Measurements from ENCODE around the gene SLC39A11.

SLC39A11 gene

DNA sequence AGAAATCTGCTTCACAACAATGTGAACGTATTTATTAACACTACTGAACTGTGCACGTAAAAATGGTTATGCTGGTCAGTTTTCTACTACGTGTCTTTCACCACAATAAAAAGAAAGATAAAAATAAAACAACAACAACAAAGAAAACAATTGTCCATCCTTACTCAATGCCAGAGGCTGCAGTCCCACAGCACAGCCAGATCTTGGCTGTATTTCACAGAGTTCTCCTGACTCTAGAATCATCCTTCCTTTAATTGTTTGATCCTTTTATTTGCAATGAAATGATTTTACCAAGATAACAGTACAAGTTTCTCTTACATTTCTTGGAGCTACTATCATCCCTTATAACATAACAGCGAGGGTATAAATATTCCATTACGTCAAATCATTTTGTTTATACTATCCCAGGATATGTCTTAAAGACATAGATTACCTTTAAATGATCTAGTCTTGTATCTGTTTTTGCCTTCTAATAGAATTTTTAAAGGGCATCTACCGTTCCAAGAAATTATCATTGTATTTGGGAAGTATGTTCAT is 103.3 kb downstream of the SLC39A11 start:
- H3K79me2 ChIP-seq (ENCODE audit: low read length): no peaks in the 10 kb centered on the region

DNA sequence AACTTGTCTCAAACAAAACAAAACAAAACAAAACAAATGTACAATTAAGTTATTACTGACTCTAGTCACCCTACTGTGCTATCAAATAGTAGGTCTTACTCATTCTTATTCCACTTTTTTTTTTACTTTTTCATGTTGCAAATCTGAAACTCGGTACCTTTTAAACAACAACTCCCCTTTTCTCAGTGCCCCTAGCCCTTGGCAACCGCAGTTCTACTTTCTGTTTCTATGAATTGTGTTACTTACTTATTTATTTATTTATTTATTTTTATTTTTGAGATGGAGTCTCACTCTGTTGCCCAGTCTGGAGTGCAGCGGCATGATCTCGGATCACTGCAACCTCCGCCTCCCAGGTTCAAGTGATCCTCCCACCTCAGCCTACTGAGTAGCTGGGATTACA is 104.0 kb downstream of the SLC39A11 start:
- TF ChIP-seq EZH2phosphoT487 (IDR thresholded peaks at IDR 0.05; ENCODE audit: low read depth): no peak
- TF ChIP-seq, protein P1, sequence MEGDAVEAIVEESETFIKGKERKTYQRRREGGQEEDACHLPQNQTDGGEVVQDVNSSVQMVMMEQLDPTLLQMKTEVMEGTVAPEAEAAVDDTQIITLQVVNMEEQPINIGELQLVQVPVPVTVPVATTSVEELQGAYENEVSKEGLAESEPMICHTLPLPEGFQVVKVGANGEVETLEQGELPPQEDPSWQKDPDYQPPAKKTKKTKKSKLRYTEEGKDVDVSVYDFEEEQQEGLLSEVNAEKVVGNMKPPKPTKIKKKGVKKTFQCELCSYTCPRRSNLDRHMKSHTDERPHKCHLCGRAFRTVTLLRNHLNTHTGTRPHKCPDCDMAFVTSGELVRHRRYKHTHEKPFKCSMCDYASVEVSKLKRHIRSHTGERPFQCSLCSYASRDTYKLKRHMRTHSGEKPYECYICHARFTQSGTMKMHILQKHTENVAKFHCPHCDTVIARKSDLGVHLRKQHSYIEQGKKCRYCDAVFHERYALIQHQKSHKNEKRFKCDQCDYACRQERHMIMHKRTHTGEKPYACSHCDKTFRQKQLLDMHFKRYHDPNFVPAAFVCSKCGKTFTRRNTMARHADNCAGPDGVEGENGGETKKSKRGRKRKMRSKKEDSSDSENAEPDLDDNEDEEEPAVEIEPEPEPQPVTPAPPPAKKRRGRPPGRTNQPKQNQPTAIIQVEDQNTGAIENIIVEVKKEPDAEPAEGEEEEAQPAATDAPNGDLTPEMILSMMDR (IDR thresholded peaks at IDR 0.05; ENCODE audit: low read depth, low read length): no peak
- Histone ChIP-seq H3K9ac (ENCODE audit: low read length) (no peak overlapping the region), H3K4me3 (ENCODE audit: low read length) (no peak overlapping the region), H3K4me2 (ENCODE audit: low read length) (no peak overlapping the region), H3K4me1 (ENCODE audit: low read length) (peaks cover 9% of the 10 kb centered on the region), H3K27me3 (ENCODE audit: low read depth, low read length) (no peaks in the 10 kb centered on the region), H3K27ac (ENCODE audit: low read length) (no peak overlapping the region), H3K79me2 (ENCODE audit: low read length) (no peaks in the 10 kb centered on the region), H3K36me3 (replicated peaks; ENCODE audit: low read depth, low read length) (no peaks in the 10 kb centered on the region), H2AFZ (ENCODE audit: low read depth, low read length) (no peak overlapping the region), H4K20me1 (ENCODE audit: insufficient read depth, low read length) (no peaks in the 10 kb centered on the region), H3K9me3 (ENCODE audit: insufficient read depth, low read length) (no peaks in the 10 kb centered on the region)

More for the DNA sequence above, 103.3 kb downstream of the SLC39A11 start:
- Histone ChIP-seq H3K36me3 (replicated peaks; ENCODE audit: low read depth, low read length) (no peaks in the 10 kb centered on the region), H4K20me1 (ENCODE audit: insufficient read depth, low read length) (no peaks in the 10 kb centered on the region), H3K4me3 (ENCODE audit: low read length) (no peak overlapping the region), H3K4me2 (ENCODE audit: low read length) (no peak overlapping the region), H3K27ac (ENCODE audit: low read length) (no peak overlapping the region), H3K27me3 (ENCODE audit: low read depth, low read length) (no peaks in the 10 kb centered on the region), H3K4me1 (ENCODE audit: low read length) (peaks cover 9% of the 10 kb centered on the region), H3K9me3 (ENCODE audit: insufficient read depth, low read length) (no peaks in the 10 kb centered on the region), H2AFZ (ENCODE audit: low read depth, low read length) (no peak overlapping the region), H3K9ac (ENCODE audit: low read length) (no peak overlapping the region)
- no peak for TF ChIP-seq EZH2phosphoT487 (IDR thresholded peaks at IDR 0.05; ENCODE audit: low read depth)
- TF ChIP-seq, protein P1 (IDR thresholded peaks at IDR 0.05; ENCODE audit: low read depth, low read length): no peak

DNA sequence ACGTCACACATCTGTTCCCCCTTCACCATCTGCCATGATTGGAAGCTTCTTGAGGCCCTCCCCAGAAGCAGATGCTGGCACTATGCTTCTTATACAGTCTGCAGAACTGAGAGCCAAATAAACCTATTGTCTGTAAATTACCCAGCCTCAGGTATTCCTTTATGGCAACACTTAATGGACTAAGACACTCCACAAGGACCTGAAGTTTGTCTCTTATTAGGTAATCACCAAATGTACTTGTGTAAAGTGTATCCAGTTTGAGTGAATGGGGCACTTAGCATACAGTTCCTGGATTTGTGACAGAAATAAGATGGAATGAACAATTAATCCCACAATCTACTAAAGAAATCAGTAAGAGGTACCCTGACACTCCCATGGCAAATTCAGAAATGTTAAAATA is 105.3 kb downstream of the SLC39A11 start:
- Histone ChIP-seq H4K20me1 (ENCODE audit: insufficient read depth, low read length) (no peaks in the 10 kb centered on the region), H3K4me1 (ENCODE audit: low read length) (peaks cover 4% of the 10 kb centered on the region), H3K9ac (ENCODE audit: low read length) (no peak overlapping the region), H3K27ac (ENCODE audit: low read length) (no peak overlapping the region), H3K9me3 (ENCODE audit: insufficient read depth, low read length) (no peaks in the 10 kb centered on the region), H3K79me2 (ENCODE audit: low read length) (no peaks in the 10 kb centered on the region), H3K4me2 (ENCODE audit: low read length) (no peak overlapping the region), H2AFZ (ENCODE audit: low read depth, low read length) (no peak overlapping the region), H3K4me3 (ENCODE audit: low read length) (no peak overlapping the region), H3K27me3 (ENCODE audit: low read depth, low read length) (no peaks in the 10 kb centered on the region), H3K36me3 (replicated peaks; ENCODE audit: low read depth, low read length) (no peaks in the 10 kb centered on the region)
- no peak for TF ChIP-seq EZH2phosphoT487 (IDR thresholded peaks at IDR 0.05; ENCODE audit: low read depth)
- TF ChIP-seq, protein P1 (IDR thresholded peaks at IDR 0.05; ENCODE audit: low read depth, low read length): no peak

DNA sequence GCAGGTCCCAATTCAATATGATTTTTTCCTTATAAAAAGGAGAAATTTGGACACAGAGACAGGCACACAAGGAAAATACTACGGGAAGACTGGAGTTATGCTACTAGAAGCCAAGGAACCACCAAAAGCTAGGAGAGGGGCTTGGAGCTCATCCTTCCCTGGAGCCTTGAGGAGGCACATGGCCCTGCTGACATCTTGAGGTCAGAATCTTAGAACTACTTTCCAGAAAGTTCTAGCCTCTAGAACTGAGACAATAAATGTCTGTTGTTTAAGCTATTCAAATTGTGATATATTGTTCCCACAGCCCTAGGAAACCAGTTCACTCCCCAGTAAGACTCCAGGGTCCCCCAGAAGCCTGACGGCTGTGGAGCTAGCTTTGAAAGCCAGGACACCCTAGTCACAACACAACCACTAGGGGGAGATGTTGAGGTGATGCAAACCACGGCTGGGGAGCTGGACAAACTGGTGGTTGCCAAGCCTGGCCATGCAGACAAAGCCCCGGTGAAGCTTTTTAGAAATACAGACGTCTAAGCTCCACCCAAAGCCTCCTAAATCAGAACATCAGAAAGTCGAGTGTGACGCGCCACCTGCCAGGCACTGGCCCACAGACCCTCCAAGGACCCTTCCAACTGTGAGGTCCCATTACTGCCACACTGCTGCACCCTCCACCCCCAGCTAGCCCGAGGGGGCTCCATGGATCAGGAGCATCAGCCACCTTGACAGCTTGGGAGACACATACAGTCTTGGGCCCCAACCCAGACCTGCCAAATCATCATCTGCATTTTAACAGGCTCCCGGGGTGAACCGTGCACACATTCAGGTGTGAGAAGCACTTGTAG is 106.4 kb downstream of the SLC39A11 start:
- H2AFZ ChIP-seq (ENCODE audit: low read depth, low read length): no peak overlapping the region
- no peaks in the 10 kb centered on the region for H4K20me1 ChIP-seq (ENCODE audit: insufficient read depth, low read length)
- H3K27ac ChIP-seq (ENCODE audit: low read length): no peak overlapping the region
- no peaks in the 10 kb centered on the region for H3K79me2 ChIP-seq (ENCODE audit: low read length)
- 0 out of 2 replicates have a peak overlapping the region, but pooled peaks have one; percentile 3 for H3K4me3 ChIP-seq (ENCODE audit: low read length)
- TF ChIP-seq, protein P1 (IDR thresholded peaks at IDR 0.05; ENCODE audit: low read depth, low read length): peak; percentile 95
- TF ChIP-seq EZH2phosphoT487 (IDR thresholded peaks at IDR 0.05; ENCODE audit: low read depth): no peak
- no peaks in the 10 kb centered on the region for H3K9me3 ChIP-seq (ENCODE audit: insufficient read depth, low read length)
- no peaks in the 10 kb centered on the region for H3K36me3 ChIP-seq (replicated peaks; ENCODE audit: low read depth, low read length)
- H3K9ac ChIP-seq (ENCODE audit: low read length): no peak overlapping the region
- no peaks in the 10 kb centered on the region for H3K27me3 ChIP-seq (ENCODE audit: low read depth, low read length)
- peaks cover 4% of the 10 kb centered on the region for H3K4me1 ChIP-seq (ENCODE audit: low read length)
- H3K4me2 ChIP-seq (ENCODE audit: low read length): peak overlapping the region; percentile 43

Measured in OCI-LY3 (cell line).